Measurements from ENCODE around the gene DNAJB1. TPM values are rescaled to one million over a fixed set of nuclear protein-coding genes. Genes with fewer than 3 reads are reported as not detected.
A peak's percentile ranks its signal among the peaks of the same experiment; 100 is the strongest.

DNAJB1 gene
- total and polyA plus RNA-seq, 2 of the 13 experiments (the other 11 are each of a cell fraction or from before 2014, with no cell fraction given) = 87.5 to 97.3 TPM

DNA sequence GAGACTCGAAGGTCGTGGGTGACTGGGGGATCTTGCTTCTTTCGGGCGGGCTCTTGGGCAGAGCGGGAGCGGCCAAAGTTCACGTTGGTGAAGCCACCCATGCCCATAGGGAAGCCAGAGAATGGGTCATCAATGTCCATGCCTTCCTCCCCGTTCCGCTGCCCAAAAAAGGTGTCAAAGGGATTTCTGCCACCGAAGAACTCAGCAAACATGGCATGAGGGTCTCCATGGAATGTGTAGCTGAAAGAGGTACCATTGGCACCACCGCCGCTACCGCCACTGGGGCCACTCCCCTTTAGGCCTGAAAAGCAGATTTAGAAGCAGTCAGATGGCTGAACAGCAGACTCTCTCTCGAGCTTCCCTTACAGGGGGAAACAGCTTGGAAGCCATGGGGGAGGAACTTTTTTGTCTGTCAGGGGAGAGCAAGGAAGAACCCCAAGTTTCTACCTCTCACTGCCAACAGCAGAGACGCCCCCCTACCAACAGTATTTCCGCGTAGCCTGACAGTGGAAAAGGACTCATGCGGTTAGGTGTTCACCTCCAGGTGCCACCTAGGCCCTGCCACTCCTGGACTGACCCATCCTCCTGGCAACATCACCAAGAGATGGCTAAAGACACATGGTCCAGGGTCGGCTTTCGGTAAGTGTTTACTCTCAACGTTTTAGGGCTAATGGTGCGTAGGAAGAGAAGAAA lies 1.3 kb downstream of the DNAJB1 start (continued):
- TF ChIP-seq E2F2 (CRISPR knock-in tag; IDR thresholded peaks at IDR 0.05; ENCODE audit: borderline replicate concordance) (no peak), ZNF253 (CRISPR knock-in tag; IDR thresholded peaks at IDR 0.05; ENCODE audit: borderline replicate concordance) (no peak), ZNF350 (CRISPR knock-in tag; IDR thresholded peaks at IDR 0.05; ENCODE audit: borderline replicate concordance, low read depth) (0 out of 2 replicates have a peak, but pooled peaks have one; percentile 6), NCOA5 (CRISPR knock-in tag; IDR thresholded peaks at IDR 0.05) (no peak), NCOR1 (IDR thresholded peaks at IDR 0.05; ENCODE audit: borderline replicate concordance, low read length) (no peak), MYC (CRISPR knock-in tag; IDR thresholded peaks at IDR 0.05; ENCODE audit: borderline replicate concordance) (no peak), ZNF772 (CRISPR knock-in tag; IDR thresholded peaks at IDR 0.05) (0 out of 2 replicates have a peak, but pooled peaks have one; percentile 40), ZNF549 (CRISPR knock-in tag; IDR thresholded peaks at IDR 0.05) (no peak), ZNF432 (CRISPR knock-in tag; IDR thresholded peaks at IDR 0.05; ENCODE audit: borderline replicate concordance) (no peak), ETV6 (CRISPR knock-in tag; conservative IDR thresholded peaks at IDR 0.05) (no peak), SALL2 (CRISPR knock-in tag; IDR thresholded peaks at IDR 0.05) (0 out of 2 replicates have a peak, but pooled peaks have one; percentile 28), GLMP (CRISPR knock-in tag; IDR thresholded peaks at IDR 0.05; ENCODE audit: borderline replicate concordance) (no peak), NFRKB (IDR thresholded peaks at IDR 0.05) (no peak), ZNF720 (CRISPR knock-in tag; IDR thresholded peaks at IDR 0.05) (no peak), ZNF839 (CRISPR knock-in tag; IDR thresholded peaks at IDR 0.05; ENCODE audit: borderline replicate concordance) (no peak), ZFP37 (CRISPR knock-in tag; IDR thresholded peaks at IDR 0.05; ENCODE audit: borderline replicate concordance) (no peak), ZNF292 (CRISPR knock-in tag; IDR thresholded peaks at IDR 0.05; ENCODE audit: borderline replicate concordance, low read depth) (peak; percentile 36; the same call in 1 of the 2 replicates), ZNF780A (CRISPR knock-in tag; IDR thresholded peaks at IDR 0.05) (no peak), TBX2 (CRISPR knock-in tag; IDR thresholded peaks at IDR 0.05; ENCODE audit: borderline replicate concordance) (peak; percentile 22; the same call in 1 of the 2 replicates)
- TF ChIP-seq, protein P1, sequence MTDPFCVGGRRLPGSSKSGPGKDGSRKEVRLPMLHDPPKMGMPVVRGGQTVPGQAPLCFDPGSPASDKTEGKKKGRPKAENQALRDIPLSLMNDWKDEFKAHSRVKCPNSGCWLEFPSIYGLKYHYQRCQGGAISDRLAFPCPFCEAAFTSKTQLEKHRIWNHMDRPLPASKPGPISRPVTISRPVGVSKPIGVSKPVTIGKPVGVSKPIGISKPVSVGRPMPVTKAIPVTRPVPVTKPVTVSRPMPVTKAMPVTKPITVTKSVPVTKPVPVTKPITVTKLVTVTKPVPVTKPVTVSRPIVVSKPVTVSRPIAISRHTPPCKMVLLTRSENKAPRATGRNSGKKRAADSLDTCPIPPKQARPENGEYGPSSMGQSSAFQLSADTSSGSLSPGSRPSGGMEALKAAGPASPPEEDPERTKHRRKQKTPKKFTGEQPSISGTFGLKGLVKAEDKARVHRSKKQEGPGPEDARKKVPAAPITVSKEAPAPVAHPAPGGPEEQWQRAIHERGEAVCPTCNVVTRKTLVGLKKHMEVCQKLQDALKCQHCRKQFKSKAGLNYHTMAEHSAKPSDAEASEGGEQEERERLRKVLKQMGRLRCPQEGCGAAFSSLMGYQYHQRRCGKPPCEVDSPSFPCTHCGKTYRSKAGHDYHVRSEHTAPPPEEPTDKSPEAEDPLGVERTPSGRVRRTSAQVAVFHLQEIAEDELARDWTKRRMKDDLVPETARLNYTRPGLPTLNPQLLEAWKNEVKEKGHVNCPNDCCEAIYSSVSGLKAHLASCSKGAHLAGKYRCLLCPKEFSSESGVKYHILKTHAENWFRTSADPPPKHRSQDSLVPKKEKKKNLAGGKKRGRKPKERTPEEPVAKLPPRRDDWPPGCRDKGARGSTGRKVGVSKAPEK (CRISPR knock-in tag; IDR thresholded peaks at IDR 0.05; ENCODE audit: borderline replicate concordance) = 0 out of 2 replicates have a peak, but pooled peaks have one; percentile 36
- TF ChIP-seq, protein P2, sequence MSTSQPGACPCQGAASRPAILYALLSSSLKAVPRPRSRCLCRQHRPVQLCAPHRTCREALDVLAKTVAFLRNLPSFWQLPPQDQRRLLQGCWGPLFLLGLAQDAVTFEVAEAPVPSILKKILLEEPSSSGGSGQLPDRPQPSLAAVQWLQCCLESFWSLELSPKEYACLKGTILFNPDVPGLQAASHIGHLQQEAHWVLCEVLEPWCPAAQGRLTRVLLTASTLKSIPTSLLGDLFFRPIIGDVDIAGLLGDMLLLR (CRISPR knock-in tag; IDR thresholded peaks at IDR 0.05) = no peak
- TF ChIP-seq, protein P3, sequence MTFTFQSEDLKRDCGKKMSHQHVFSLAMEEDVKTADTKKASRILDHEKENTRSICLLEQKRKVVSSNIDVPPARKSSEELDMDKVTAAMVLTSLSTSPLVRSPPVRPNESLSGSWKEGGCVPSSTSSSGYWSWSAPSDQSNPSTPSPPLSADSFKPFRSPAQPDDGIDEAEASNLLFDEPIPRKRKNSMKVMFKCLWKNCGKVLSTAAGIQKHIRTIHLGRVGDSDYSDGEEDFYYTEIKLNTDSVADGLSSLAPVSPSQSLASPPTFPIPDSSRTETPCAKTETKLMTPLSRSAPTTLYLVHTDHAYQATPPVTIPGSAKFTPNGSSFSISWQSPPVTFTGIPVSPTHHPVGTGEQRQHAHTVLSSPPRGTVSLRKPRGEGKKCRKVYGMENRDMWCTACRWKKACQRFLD (CRISPR knock-in tag; IDR thresholded peaks at IDR 0.05; ENCODE audit: borderline replicate concordance) = no peak
